Astrocyte (in vitro differentiated cells and primary cell): ENCODE results near the gene RASL11A. TPM values are rescaled to one million over a fixed set of nuclear protein-coding genes. Genes with fewer than 3 reads are reported as not detected.
A peak's percentile ranks its signal among the peaks of the same experiment; 100 is the strongest.

Experiments used
- DNase-seq: peaks from one replicate; pipeline ENCODE4 v3.0.0-alpha.2; 2010; ENCODE audit warnings: low read depth
- FAIRE-seq: peaks from 2 replicates; lab custom pipeline; 2011; peaks lifted over from hg19 to GRCh38; lab: Jason Lieb, UNC
- H2AFZ ChIP-seq: 2 replicates; pipeline ENCODE4 v1.6.0; 2012; ENCODE audit warnings: low read depth, low read length, inconsistent platforms
- H3K27ac ChIP-seq: 2 replicates; pipeline ENCODE4 v1.5.1; 2011; ENCODE audit warnings: low read depth, low read length, inconsistent platforms
- H3K27me3 ChIP-seq: 2 replicates; pipeline ENCODE4 v1.6.0; 2011; ENCODE audit warnings: low read length, inconsistent platforms; ENCODE audit not compliant: insufficient read depth
- H3K36me3 ChIP-seq: 2 replicates; pipeline ENCODE4 v1.5.1; 2011; ENCODE audit warnings: low read length, inconsistent platforms; ENCODE audit not compliant: insufficient read depth
- H3K4me1 ChIP-seq: 2 replicates; pipeline ENCODE4 v1.5.1; 2011; ENCODE audit warnings: low read length, inconsistent platforms; ENCODE audit not compliant: insufficient read depth
- H3K4me2 ChIP-seq: 2 replicates; pipeline ENCODE4 v1.6.0; 2012; ENCODE audit warnings: low read length, inconsistent platforms
- H3K4me3 ChIP-seq: 2 replicates; pipeline ENCODE4 v1.5.1; 2011; ENCODE audit warnings: low read depth, mild to moderate bottlenecking, low read length, inconsistent platforms; ENCODE audit not compliant: insufficient read depth
- H3K79me2 ChIP-seq: 2 replicates; pipeline ENCODE4 v1.6.0; 2012; ENCODE audit warnings: mild to moderate bottlenecking, low read length, inconsistent platforms; ENCODE audit not compliant: insufficient read depth
- H3K9ac ChIP-seq: 2 replicates; pipeline ENCODE4 v1.6.0; 2012; ENCODE audit warnings: mild to moderate bottlenecking, low read length, inconsistent platforms
- H3K9me3 ChIP-seq: 2 replicates; pipeline ENCODE4 v1.5.1; 2012; ENCODE audit warnings: low read depth, mild to moderate bottlenecking, low read length, inconsistent platforms; ENCODE audit not compliant: insufficient read depth
- H4K20me1 ChIP-seq: 2 replicates; pipeline ENCODE4 v1.6.0; 2012; ENCODE audit warnings: low read length, inconsistent platforms; ENCODE audit not compliant: insufficient read depth
- H3K27ac Mint-ChIP-seq: one replicate; pipeline ENCODE4 v1.8.0; 2021; ENCODE audit warnings: mild to moderate bottlenecking, mixed read lengths; ENCODE audit not compliant: unreplicated experiment
- H3K27me3 Mint-ChIP-seq: one replicate; pipeline ENCODE4 v1.8.0; 2021; ENCODE audit warnings: low read depth, mixed read lengths; ENCODE audit not compliant: unreplicated experiment
- H3K36me3 Mint-ChIP-seq: one replicate; pipeline ENCODE4 v1.8.0; 2021; ENCODE audit warnings: low read depth, mixed read lengths; ENCODE audit not compliant: unreplicated experiment
- H3K4me1 Mint-ChIP-seq: one replicate; pipeline ENCODE4 v1.8.0; 2021; ENCODE audit warnings: low read depth, mixed read lengths; ENCODE audit not compliant: unreplicated experiment
- H3K4me3 Mint-ChIP-seq: one replicate; pipeline ENCODE4 v1.8.0; 2021; ENCODE audit warnings: mild to moderate bottlenecking, moderate library complexity, mixed read lengths; ENCODE audit not compliant: unreplicated experiment
- H3K9me3 Mint-ChIP-seq: one replicate; pipeline ENCODE4 v1.8.0; 2021; ENCODE audit warnings: mild to moderate bottlenecking, mixed read lengths; ENCODE audit not compliant: unreplicated experiment
- CTCF ChIP-seq: IDR thresholded peaks from 2 replicates; pipeline ENCODE4 v1.5.1; 2011; ENCODE audit warnings: low read depth, mild to moderate bottlenecking, inconsistent platforms, low read length, moderate library complexity; ENCODE audit not compliant: insufficient read depth
- EZH2 ChIP-seq: IDR thresholded peaks from 2 replicates; pipeline ENCODE4 v1.6.1; 2012; ENCODE audit warnings: mild to moderate bottlenecking, low read length, inconsistent platforms; ENCODE audit not compliant: insufficient read depth
- total RNA-seq: library from RNA; stranded (reverse); gene quantifications from 2 replicates; pipeline ENCODE4 v1.2.1, GENCODE V29; 2021

The RASL11A gene
- total RNA-seq, 1 donor from 2014 or later = 2.2 TPM

GRCh38 chr13:27257233-27257568 lies 13.4 kb upstream of the RASL11A start:
- Histone ChIP-seq H2AFZ (no peak overlapping the region), H3K9me3 (no peaks in the 10 kb centered on the region), H3K79me2 (peaks cover 59% of the 10 kb centered on the region), H3K4me1 (peaks cover 9% of the 10 kb centered on the region), H3K27me3 (no peaks in the 10 kb centered on the region), H3K4me3 (no peak overlapping the region), H4K20me1 (peaks cover 74% of the 10 kb centered on the region), H3K4me2 (no peak overlapping the region), H3K9ac (no peak overlapping the region), H3K36me3 (peaks cover 43% of the 10 kb centered on the region), H3K27ac (no peak overlapping the region)
- FAIRE-seq = no peak
- DNase-seq = no peak
- TF ChIP-seq EZH2 (no peak), CTCF (no peak)
- H3K27me3 Mint-ChIP-seq = no peaks in the 10 kb centered on the region
- peaks cover 28% of the 10 kb centered on the region for H3K36me3 Mint-ChIP-seq
- no peak overlapping the region for H3K27ac Mint-ChIP-seq
- H3K4me3 Mint-ChIP-seq = peak overlapping the region; percentile 20
- H3K9me3 Mint-ChIP-seq = no peaks in the 10 kb centered on the region
- peaks cover 22% of the 10 kb centered on the region for H3K4me1 Mint-ChIP-seq

- Histone ChIP-seq H3K36me3 (peaks cover 43% of the 10 kb centered on the region), H3K4me2 (no peak overlapping the region), H3K9ac (no peak overlapping the region), H3K9me3 (no peaks in the 10 kb centered on the region), H3K27me3 (no peaks in the 10 kb centered on the region), H3K27ac (no peak overlapping the region), H4K20me1 (peaks cover 69% of the 10 kb centered on the region), H3K4me3 (no peak overlapping the region), H3K4me1 (peaks cover 9% of the 10 kb centered on the region), H2AFZ (no peak overlapping the region), H3K79me2 (peaks cover 53% of the 10 kb centered on the region)
- Mint-ChIP-seq H3K4me1 (peaks cover 23% of the 10 kb centered on the region), H3K27ac (no peak overlapping the region), H3K36me3 (peaks cover 28% of the 10 kb centered on the region), H3K9me3 (no peaks in the 10 kb centered on the region), H3K4me3 (peak overlapping the region; percentile 20), H3K27me3 (no peaks in the 10 kb centered on the region)
- no peak for TF ChIP-seq EZH2
- no peak for TF ChIP-seq CTCF
- FAIRE-seq = no peak
- DNase-seq = no peak
These were observed 12.9 kb upstream of the RASL11A start for GRCh38 chr13:27257648-27258253.

GRCh38 chr13:27258637-27259386 lies 11.8 kb upstream of the RASL11A start:
- peaks cover 22% of the 10 kb centered on the region for H3K4me1 Mint-ChIP-seq
- Histone ChIP-seq H3K79me2 (peaks cover 42% of the 10 kb centered on the region), H2AFZ (no peak overlapping the region), H3K4me3 (no peak overlapping the region), H3K4me2 (no peak overlapping the region), H3K9ac (no peak overlapping the region), H3K36me3 (peaks cover 43% of the 10 kb centered on the region), H4K20me1 (peaks cover 58% of the 10 kb centered on the region), H3K27me3 (no peaks in the 10 kb centered on the region), H3K27ac (no peak overlapping the region), H3K9me3 (no peaks in the 10 kb centered on the region), H3K4me1 (peaks cover 3% of the 10 kb centered on the region)
- H3K27me3 Mint-ChIP-seq = no peaks in the 10 kb centered on the region
- DNase-seq (no peak), FAIRE-seq (no peak)
- H3K36me3 Mint-ChIP-seq = peaks cover 24% of the 10 kb centered on the region
- H3K9me3 Mint-ChIP-seq = no peaks in the 10 kb centered on the region
- TF ChIP-seq CTCF (no peak), EZH2 (no peak)
- peak overlapping the region; percentile 43 for H3K27ac Mint-ChIP-seq
- H3K4me3 Mint-ChIP-seq = peak overlapping the region; percentile 46
